Progenitor cell of endocrine pancreas (in vitro differentiated cells): ENCODE results near the gene MKKS. TPM values are rescaled to one million over a fixed set of nuclear protein-coding genes. Genes with fewer than 3 reads are reported as not detected.

Experiments
- DNase-seq: peaks from one replicate; pipeline ENCODE4 v3.0.0; 2021; ENCODE audit warnings: low spot score; ENCODE audit not compliant: unreplicated experiment
- H3K27ac Mint-ChIP-seq: 2 replicates; pipeline ENCODE4 v1.8.0; 2021; ENCODE audit warnings: mild to moderate bottlenecking, moderate library complexity, mixed read lengths
- H3K27me3 Mint-ChIP-seq: 2 replicates; pipeline ENCODE4 v1.8.0; 2021; ENCODE audit warnings: mixed read lengths
- H3K36me3 Mint-ChIP-seq: 2 replicates; pipeline ENCODE4 v1.8.0; 2022; ENCODE audit warnings: mixed read lengths; ENCODE audit not compliant: insufficient read depth
- H3K4me1 Mint-ChIP-seq: 2 replicates; pipeline ENCODE4 v1.8.0; 2021; ENCODE audit warnings: low read depth, mixed read lengths
- H3K4me3 Mint-ChIP-seq: 2 replicates; pipeline ENCODE4 v1.8.0; 2021; ENCODE audit warnings: low read depth, mild to moderate bottlenecking, moderate library complexity, mixed read lengths
- H3K9me3 Mint-ChIP-seq: 2 replicates; pipeline ENCODE4 v1.8.0; 2021; ENCODE audit warnings: low read depth, mixed read lengths
- total RNA-seq: library from RNA; stranded (reverse); gene quantifications from 2 replicates; pipeline ENCODE4 v1.2.1, GENCODE V29; 2021
- TF ChIP-seq, protein P1 (sequence below): fragments of 200-600 bp; sonication (generic); IDR thresholded peaks from one replicate; pipeline ENCODE4 v1.5.0; 2021; ENCODE audit warnings: antibody characterized with exemption, mild to moderate bottlenecking; ENCODE audit not compliant: unreplicated experiment

The MKKS gene
- total RNA-seq, 1 donor from 2014 or later: 17.8 TPM

- no peak for DNase-seq
- peaks cover 29% of the 10 kb centered on the region for H3K4me1 Mint-ChIP-seq
- peaks cover 4% of the 10 kb centered on the region for H3K36me3 Mint-ChIP-seq
- no peaks in the 10 kb centered on the region for H3K9me3 Mint-ChIP-seq
- H3K4me3 Mint-ChIP-seq: no peak overlapping the region
- H3K27ac Mint-ChIP-seq: no peak overlapping the region
- TF ChIP-seq, protein P1, sequence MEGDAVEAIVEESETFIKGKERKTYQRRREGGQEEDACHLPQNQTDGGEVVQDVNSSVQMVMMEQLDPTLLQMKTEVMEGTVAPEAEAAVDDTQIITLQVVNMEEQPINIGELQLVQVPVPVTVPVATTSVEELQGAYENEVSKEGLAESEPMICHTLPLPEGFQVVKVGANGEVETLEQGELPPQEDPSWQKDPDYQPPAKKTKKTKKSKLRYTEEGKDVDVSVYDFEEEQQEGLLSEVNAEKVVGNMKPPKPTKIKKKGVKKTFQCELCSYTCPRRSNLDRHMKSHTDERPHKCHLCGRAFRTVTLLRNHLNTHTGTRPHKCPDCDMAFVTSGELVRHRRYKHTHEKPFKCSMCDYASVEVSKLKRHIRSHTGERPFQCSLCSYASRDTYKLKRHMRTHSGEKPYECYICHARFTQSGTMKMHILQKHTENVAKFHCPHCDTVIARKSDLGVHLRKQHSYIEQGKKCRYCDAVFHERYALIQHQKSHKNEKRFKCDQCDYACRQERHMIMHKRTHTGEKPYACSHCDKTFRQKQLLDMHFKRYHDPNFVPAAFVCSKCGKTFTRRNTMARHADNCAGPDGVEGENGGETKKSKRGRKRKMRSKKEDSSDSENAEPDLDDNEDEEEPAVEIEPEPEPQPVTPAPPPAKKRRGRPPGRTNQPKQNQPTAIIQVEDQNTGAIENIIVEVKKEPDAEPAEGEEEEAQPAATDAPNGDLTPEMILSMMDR: peak; percentile 55
- no peaks in the 10 kb centered on the region for H3K27me3 Mint-ChIP-seq
Measured at GRCh38 chr20:10469599-10469998, 35.6 kb upstream of the MKKS start.

DNA sequence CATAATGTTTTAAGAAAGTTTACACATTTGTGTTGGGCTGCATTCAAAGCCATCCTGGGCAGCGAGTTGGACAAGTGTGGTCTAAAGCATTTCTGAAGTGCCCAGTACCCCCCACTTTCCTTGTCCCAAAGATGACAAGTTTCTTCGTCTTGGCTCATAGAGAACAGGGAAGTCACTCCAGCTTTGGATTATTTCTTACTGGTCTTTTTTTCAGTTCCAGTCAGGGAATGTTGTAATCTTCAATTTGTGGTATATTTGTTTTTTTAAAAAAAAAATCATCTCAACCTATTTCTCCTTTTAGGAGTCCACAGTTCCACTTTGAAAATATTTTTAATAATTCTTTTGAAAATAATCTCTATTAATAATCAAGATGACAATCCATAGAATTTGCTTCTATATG is 35.0 kb upstream of the MKKS start:
- Mint-ChIP-seq H3K36me3 (peaks cover 4% of the 10 kb centered on the region), H3K9me3 (no peaks in the 10 kb centered on the region), H3K4me1 (peaks cover 29% of the 10 kb centered on the region), H3K4me3 (no peak overlapping the region), H3K27ac (no peak overlapping the region), H3K27me3 (no peaks in the 10 kb centered on the region)
- TF ChIP-seq, protein P1: no peak
- DNase-seq: no peak

GRCh38 chr20:10468340-10468845 is 34.4 kb upstream of the MKKS start:
- peaks cover 6% of the 10 kb centered on the region for H3K9me3 Mint-ChIP-seq
- no peaks in the 10 kb centered on the region for H3K27me3 Mint-ChIP-seq
- H3K36me3 Mint-ChIP-seq: peaks cover 10% of the 10 kb centered on the region
- TF ChIP-seq, protein P1: no peak
- peaks cover 29% of the 10 kb centered on the region for H3K4me1 Mint-ChIP-seq
- peak overlapping the region; percentile 53 for H3K27ac Mint-ChIP-seq
- no peak overlapping the region for H3K4me3 Mint-ChIP-seq
- no peak for DNase-seq

GRCh38 chr20:10467681-10468339 is 33.8 kb upstream of the MKKS start:
- H3K36me3 Mint-ChIP-seq: peaks cover 14% of the 10 kb centered on the region

GRCh38 chr20:10466855-10467254 is 32.8 kb upstream of the MKKS start:
- no peak overlapping the region for H3K4me3 Mint-ChIP-seq
- TF ChIP-seq, protein P1: no peak
- peaks cover 29% of the 10 kb centered on the region for H3K4me1 Mint-ChIP-seq
- no peak for DNase-seq
- no peak overlapping the region for H3K27ac Mint-ChIP-seq
- peaks cover 21% of the 10 kb centered on the region for H3K36me3 Mint-ChIP-seq
- no peaks in the 10 kb centered on the region for H3K27me3 Mint-ChIP-seq
- H3K9me3 Mint-ChIP-seq: peaks cover 10% of the 10 kb centered on the region

More at GRCh38 chr20:10467681-10468339, 33.8 kb upstream of the MKKS start:
- no peak for DNase-seq
- H3K4me1 Mint-ChIP-seq: peaks cover 29% of the 10 kb centered on the region
- H3K4me3 Mint-ChIP-seq: no peak overlapping the region
- H3K9me3 Mint-ChIP-seq: peaks cover 10% of the 10 kb centered on the region
- TF ChIP-seq, protein P1: no peak
- H3K27me3 Mint-ChIP-seq: no peaks in the 10 kb centered on the region
- peak overlapping the region; percentile 53 for H3K27ac Mint-ChIP-seq
